Measurements from ENCODE around the gene FBXO4.

The FBXO4 gene

DNA sequence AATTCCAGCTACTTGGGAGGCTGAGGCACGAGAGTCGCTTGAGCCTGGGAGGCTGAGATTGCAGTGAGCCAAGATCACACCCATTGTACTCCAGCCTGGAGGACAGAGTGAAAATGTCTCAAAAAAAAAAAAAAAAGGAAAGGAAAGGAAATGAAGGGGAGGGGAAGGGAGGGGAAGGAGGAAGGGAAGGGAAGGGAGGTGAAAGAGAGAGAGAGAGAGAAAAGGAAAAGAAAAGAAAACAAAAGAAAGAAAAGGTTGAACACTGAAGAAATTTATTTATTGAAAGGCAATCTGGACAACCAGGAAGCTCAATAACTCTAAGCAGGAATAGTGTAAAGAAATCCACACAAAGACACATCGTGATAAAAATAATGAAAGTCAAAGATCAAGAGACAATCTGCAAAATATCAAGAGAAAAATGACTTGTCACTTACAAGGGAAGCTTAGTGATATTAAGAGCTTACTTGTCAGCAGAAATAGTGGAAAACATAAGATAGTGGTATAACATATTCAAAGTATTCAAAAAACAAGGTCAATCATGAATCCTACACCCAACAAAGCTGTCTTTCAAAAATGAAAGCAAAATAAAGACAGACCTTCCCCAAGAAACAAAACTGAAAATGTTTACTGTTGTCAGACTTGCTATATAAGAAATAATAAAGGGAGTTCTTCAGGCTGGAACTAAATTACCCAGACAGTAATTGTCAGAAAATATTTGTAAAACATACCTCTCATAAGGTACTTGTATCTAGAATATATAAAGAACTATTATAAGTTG lies 31.8 kb upstream of the FBXO4 start:
- Histone ChIP-seq H3K36me3 (no peaks in the 10 kb centered on the region), H3K4me3 (no peak overlapping the region), H3K4me1 (no peaks in the 10 kb centered on the region), H3K27ac (no peak overlapping the region), H3K27me3 (peaks cover 0 to 8% of the 10 kb centered on the region in 2 donors), H3K9me3 (no peaks in the 10 kb centered on the region)
- intact Hi-C loops (cut with DNase I; ENCODE audit: low total_unique reads): no loop called here
- DNase-seq: no peak
- TF ChIP-seq, protein P1, sequence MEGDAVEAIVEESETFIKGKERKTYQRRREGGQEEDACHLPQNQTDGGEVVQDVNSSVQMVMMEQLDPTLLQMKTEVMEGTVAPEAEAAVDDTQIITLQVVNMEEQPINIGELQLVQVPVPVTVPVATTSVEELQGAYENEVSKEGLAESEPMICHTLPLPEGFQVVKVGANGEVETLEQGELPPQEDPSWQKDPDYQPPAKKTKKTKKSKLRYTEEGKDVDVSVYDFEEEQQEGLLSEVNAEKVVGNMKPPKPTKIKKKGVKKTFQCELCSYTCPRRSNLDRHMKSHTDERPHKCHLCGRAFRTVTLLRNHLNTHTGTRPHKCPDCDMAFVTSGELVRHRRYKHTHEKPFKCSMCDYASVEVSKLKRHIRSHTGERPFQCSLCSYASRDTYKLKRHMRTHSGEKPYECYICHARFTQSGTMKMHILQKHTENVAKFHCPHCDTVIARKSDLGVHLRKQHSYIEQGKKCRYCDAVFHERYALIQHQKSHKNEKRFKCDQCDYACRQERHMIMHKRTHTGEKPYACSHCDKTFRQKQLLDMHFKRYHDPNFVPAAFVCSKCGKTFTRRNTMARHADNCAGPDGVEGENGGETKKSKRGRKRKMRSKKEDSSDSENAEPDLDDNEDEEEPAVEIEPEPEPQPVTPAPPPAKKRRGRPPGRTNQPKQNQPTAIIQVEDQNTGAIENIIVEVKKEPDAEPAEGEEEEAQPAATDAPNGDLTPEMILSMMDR (IDR thresholded peaks at IDR 0.05): no peak

DNA sequence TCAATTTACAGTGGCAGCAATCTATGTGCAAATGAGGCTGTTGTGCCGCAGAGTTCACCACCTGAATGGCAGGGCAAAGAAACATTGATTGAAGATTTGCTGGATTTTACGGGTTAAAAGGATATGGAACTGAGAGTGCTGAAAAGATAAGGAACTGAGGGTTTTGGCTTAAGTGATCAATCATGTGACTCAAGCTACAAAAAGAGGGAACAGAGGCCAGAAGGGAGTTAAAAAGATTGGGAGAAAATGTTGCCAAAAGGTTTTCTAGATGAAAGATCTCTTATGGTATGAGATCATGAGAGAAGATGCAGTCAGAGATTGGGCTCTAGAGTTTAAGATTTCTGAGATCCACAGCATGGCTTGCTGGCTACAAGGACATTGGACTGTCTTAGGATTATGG lies 28.9 kb upstream of the FBXO4 start:
- no peak overlapping the region for H3K27ac ChIP-seq
- no peak overlapping the region for H3K4me3 ChIP-seq
- intact Hi-C loops (cut with DNase I; ENCODE audit: low total_unique reads): no loop called here
- TF ChIP-seq, protein P1 (IDR thresholded peaks at IDR 0.05): no peak
- H3K4me1 ChIP-seq: no peaks in the 10 kb centered on the region
- H3K9me3 ChIP-seq: no peaks in the 10 kb centered on the region
- no peaks in the 10 kb centered on the region for H3K36me3 ChIP-seq
- peaks cover 0 to 8% of the 10 kb centered on the region in 2 donors for H3K27me3 ChIP-seq
- DNase-seq: no peak

DNA sequence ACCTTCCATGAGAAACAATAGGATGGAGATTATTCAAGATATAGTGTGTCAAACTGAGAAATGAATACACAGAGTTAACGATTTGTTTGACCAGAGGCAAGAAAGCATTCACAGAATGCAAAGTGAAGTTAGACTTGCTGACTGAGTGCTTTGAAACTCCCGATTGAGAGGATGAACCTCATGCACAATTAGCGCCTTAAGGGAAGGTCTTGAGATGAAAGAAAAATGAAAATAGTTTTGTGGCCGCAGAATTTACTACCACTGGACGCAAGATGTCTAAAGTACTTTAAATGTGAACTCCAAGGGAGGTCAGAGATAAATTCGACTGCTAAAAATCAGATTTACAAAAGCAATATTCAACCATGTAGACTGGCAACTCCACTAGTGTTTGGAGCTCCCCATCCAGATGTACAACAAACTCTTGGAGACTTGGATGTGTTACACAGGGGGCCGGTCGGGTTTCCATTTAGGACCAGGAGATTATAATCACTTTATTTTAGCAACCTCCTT lies 21.6 kb upstream of the FBXO4 start:
- DNase-seq: no peak
- peaks cover 4 to 6% (median 6%) of the 10 kb centered on the region in 3 donors for H3K36me3 ChIP-seq
- peak overlapping the region; percentile 81 to 91 for H3K4me3 ChIP-seq
- TF ChIP-seq, protein P1 (IDR thresholded peaks at IDR 0.05): no peak
- H3K4me1 ChIP-seq: peaks cover 0 to 31% (median 14%) of the 10 kb centered on the region in 4 donors
- peak overlapping the region; percentile 88 to 94 for H3K27ac ChIP-seq
- intact Hi-C loops (cut with DNase I; ENCODE audit: low total_unique reads): loop anchor here (10.0 kb wide), 1 partner anchor 49 kb away; no protein-coding TSS in a partner anchor
- H3K9me3 ChIP-seq: no peaks in the 10 kb centered on the region
- no peaks in the 10 kb centered on the region for H3K27me3 ChIP-seq

DNA sequence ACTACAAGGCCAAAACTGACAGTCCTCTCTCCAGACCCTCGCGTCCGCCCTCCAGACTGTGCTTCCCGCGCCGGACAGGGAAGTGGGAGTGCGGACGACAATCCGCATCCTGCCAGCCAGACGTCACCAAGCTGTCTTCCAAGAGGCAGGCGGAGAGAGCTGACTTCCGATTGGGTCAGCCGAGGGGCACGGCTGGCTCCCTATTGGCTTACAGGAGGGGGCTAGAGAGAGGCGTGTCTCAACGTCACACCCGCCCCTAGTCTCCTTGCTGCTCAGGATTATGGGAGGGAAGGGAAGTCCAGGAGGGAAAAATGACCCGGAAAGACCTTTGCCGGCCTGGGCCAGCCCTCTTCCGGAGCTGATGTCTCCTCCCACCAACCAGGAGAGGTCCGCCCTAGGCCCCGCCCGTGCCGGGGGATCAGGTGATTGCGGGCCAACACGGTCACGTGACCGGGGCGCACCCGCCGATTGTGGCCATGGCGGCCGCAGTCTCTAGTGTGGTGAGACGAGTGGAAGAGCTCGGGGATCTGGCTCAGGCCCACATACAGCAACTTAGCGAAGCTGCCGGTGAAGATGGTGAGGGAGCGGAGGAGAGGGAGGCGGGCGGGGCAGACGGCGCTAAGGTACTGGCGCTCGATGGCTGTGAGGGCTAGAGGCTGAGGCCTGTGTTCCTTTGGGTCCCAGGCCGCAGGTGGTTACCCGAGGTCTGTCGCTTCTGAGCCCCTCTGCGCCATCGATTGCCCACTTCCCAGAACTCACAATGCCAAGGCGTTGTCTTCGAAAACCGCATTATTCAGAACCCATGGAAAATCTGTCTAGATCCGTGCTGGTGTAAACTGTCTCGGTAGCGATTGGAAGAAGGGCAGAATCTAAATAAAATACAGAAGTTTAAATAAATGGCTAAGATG lies 20.9 kb upstream of the FBXO4 start, which contains the start of gene RIMOC1:
RIMOC1 (plus strand) TSS at position 453 of the 908 bp plus-strand sequence; CDS start at position 477, 24 bp downstream.
- Histone ChIP-seq H3K27ac (peak within 1 kb of the TSS; percentile 94), H3K36me3 (peaks cover 11 to 13% (median 13%) of the 10 kb centered on the region in 3 donors), H3K27me3 (no peaks in the 10 kb centered on the region), H3K9me3 (no peaks in the 10 kb centered on the region), H3K4me1 (peaks cover 0 to 33% (median 14%) of the 10 kb centered on the region in 4 donors), H3K4me3 (peak within 1 kb of the TSS; percentile 81 to 91)
- DNase-seq: peak; percentile 98 to 100
- TF ChIP-seq, protein P1 (IDR thresholded peaks at IDR 0.05): no peak
- intact Hi-C loops (cut with DNase I; ENCODE audit: low total_unique reads): loop anchor here (2.0 to 10.0 kb wide), 2 partner anchors 33 to 49 kb away; partner anchors contain the start of gene OXCT1

DNA sequence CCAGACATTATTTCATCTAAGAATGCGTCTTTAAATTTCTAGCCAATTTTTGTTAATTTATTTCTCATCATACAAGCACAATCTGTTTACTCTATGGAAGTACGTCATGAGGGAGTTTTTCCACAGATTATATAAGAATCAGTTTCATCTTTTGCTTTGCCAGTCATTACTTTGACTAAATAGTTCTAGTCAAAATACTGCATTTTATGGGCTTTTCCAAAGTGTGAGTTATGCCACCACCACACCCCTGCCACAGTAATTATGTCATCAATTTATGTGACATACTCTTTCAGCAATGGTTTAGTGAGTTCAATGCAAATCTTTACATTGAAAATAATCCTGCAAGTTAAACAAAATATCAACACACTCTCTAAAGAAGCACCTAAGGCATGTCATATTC lies 18.9 kb upstream of the FBXO4 start:
- no peak overlapping the region for H3K4me3 ChIP-seq
- H3K27ac ChIP-seq: no peak overlapping the region
- peaks cover 0 to 33% (median 14%) of the 10 kb centered on the region in 4 donors for H3K4me1 ChIP-seq
- no peaks in the 10 kb centered on the region for H3K9me3 ChIP-seq
- H3K36me3 ChIP-seq: peaks cover 30 to 31% (median 31%) of the 10 kb centered on the region in 3 donors
- TF ChIP-seq, protein P1 (IDR thresholded peaks at IDR 0.05): no peak
- intact Hi-C loops (cut with DNase I; ENCODE audit: low total_unique reads): loop anchor here (10.0 kb wide), 1 partner anchor 51 kb away; no protein-coding TSS in a partner anchor
- no peaks in the 10 kb centered on the region for H3K27me3 ChIP-seq
- DNase-seq: no peak

All from tibial artery (tissue), 4 donors.